GM18951 (cell line): ENCODE results near the gene SIRPG.

Experiments
- POLR2A ChIP-seq: IDR thresholded peaks from 4 replicates; pipeline ENCODE4 v1.6.1; 2011; ENCODE audit warnings: mild to moderate bottlenecking; ENCODE audit not compliant: insufficient read length, insufficient read depth; ENCODE audit errors: extremely low read depth
- in situ Hi-C: fragments of 300-500 bp; cut with MboI; formaldehyde crosslinking; loops from one replicate; pipeline ENCODE4 v1.12.0; 2022; ENCODE audit warnings: low sequenced_read_pairs, mixed read lengths, inconsistent platforms; ENCODE audit not compliant: unreplicated experiment

SIRPG gene

GRCh38 chr20:1686151-1686748 is 28.7 kb upstream of the SIRPG start:
- in situ Hi-C loops: no loop called here
- TF ChIP-seq POLR2A: no peak

- in situ Hi-C loops: no loop called here
- TF ChIP-seq POLR2A: no peak
Observed at GRCh38 chr20:1685304-1686052, 27.9 kb upstream of the SIRPG start.

- TF ChIP-seq POLR2A: no peak
- in situ Hi-C loops: no loop called here
Observed at GRCh38 chr20:1684872-1685271, 27.3 kb upstream of the SIRPG start.

GRCh38 chr20:1676650-1677049 is 19.1 kb upstream of the SIRPG start:
- in situ Hi-C loops: no loop called here
- TF ChIP-seq POLR2A: no peak

GRCh38 chr20:1674990-1675780 is 17.6 kb upstream of the SIRPG start:
- in situ Hi-C loops: no loop called here
- no peak for TF ChIP-seq POLR2A

GRCh38 chr20:1674361-1674760 is 16.8 kb upstream of the SIRPG start:
- in situ Hi-C loops: no loop called here
- no peak for TF ChIP-seq POLR2A

- TF ChIP-seq POLR2A: no peak
- in situ Hi-C loops: no loop called here
Observed at GRCh38 chr20:1673424-1673823, 15.8 kb upstream of the SIRPG start.

- in situ Hi-C loops: no loop called here
- TF ChIP-seq POLR2A: no peak
Observed at GRCh38 chr20:1672728-1673127, 15.1 kb upstream of the SIRPG start.

GRCh38 chr20:1671891-1672669 is 14.5 kb upstream of the SIRPG start:
- in situ Hi-C loops: no loop called here
- TF ChIP-seq POLR2A: no peak

GRCh38 chr20:1669304-1669703 is 11.7 kb upstream of the SIRPG start:
- in situ Hi-C loops: no loop called here
- TF ChIP-seq POLR2A: no peak

GRCh38 chr20:1667502-1668085 is 10.0 kb upstream of the SIRPG start:
- in situ Hi-C loops: no loop called here
- TF ChIP-seq POLR2A: no peak

- in situ Hi-C loops: no loop called here
- TF ChIP-seq POLR2A: no peak
Observed at GRCh38 chr20:1666802-1667201, 9.2 kb upstream of the SIRPG start.

- no peak for TF ChIP-seq POLR2A
- in situ Hi-C loops: no loop called here
Observed at GRCh38 chr20:1665345-1665744, 7.8 kb upstream of the SIRPG start.

GRCh38 chr20:1664911-1665310 is 7.3 kb upstream of the SIRPG start:
- no peak for TF ChIP-seq POLR2A
- in situ Hi-C loops: no loop called here
